Activated CD8-positive, alpha-beta memory T cell treated with anti-CD3 and anti-CD28 coated beads for 36 hours (primary cell): Measurements from ENCODE around the gene SDSL. TPM values are rescaled to one million over a fixed set of nuclear protein-coding genes. Genes with fewer than 3 reads are reported as not detected.

Source experiments
- CTCF ChIA-PET: fragments of 350-600 bp; sonication (Branson Sonifier 250); formaldehyde crosslinking; loops from one replicate; lab custom pipeline; 2021; ENCODE audit warnings: antibody characterized with exemption; lab: Charles Lee
- POLR2A ChIA-PET: fragments of 350-600 bp; sonication (Branson Sonifier 250); formaldehyde crosslinking; loops from one replicate; lab custom pipeline; 2021; ENCODE audit warnings: antibody characterized with exemption; lab: Charles Lee
- total RNA-seq, 2 experiments: library from RNA; stranded (reverse); gene quantifications; one replicate each; pipeline ENCODE4 v1.2.3, GENCODE V29; 2021

The SDSL gene
- total RNA-seq, 2 experiments from 2014 or later: not detected

GRCh38 chr12:113393749-113394148, 28.4 kb upstream of the SDSL start:
- CTCF ChIA-PET: no interaction called here
- POLR2A ChIA-PET: no interaction called here

- POLR2A ChIA-PET: no interaction called here
- CTCF ChIA-PET: no interaction called here
These were observed 27.1 kb upstream of the SDSL start for GRCh38 chr12:113395119-113395518.

- ChIA-PET CTCF (no interaction called here), POLR2A (no interaction called here)
These were observed 26.0 kb upstream of the SDSL start for GRCh38 chr12:113396200-113396599.

GRCh38 chr12:113396828-113397496, 25.2 kb upstream of the SDSL start:
- ChIA-PET CTCF (no interaction called here), POLR2A (no interaction called here)

- POLR2A ChIA-PET: no interaction called here
- CTCF ChIA-PET: no interaction called here
These were observed 24.5 kb upstream of the SDSL start for GRCh38 chr12:113397497-113398197.

- POLR2A ChIA-PET: no interaction called here
These were observed 23.6 kb upstream of the SDSL start for GRCh38 chr12:113398346-113399290.

GRCh38 chr12:113399490-113399889, 22.7 kb upstream of the SDSL start:
- CTCF ChIA-PET: no interaction called here
- POLR2A ChIA-PET: no interaction called here

More at GRCh38 chr12:113398346-113399290, 23.6 kb upstream of the SDSL start:
- CTCF ChIA-PET: no interaction called here

GRCh38 chr12:113400362-113400761, 21.8 kb upstream of the SDSL start:
- ChIA-PET POLR2A (no interaction called here), CTCF (no interaction called here)

GRCh38 chr12:113401066-113402000, 20.8 kb upstream of the SDSL start:
- POLR2A ChIA-PET: no interaction called here
- CTCF ChIA-PET: no interaction called here

GRCh38 chr12:113402586-113403260, 19.5 kb upstream of the SDSL start:
- ChIA-PET POLR2A (no interaction called here), CTCF (no interaction called here)

- ChIA-PET CTCF (no interaction called here), POLR2A (no interaction called here)
These were observed 18.5 kb upstream of the SDSL start, which contains the start of gene SDS for GRCh38 chr12:113403435-113404415. Gene SDS (minus strand): TSS chr12:113403887. CDS start chr12:113399708, 4,179 bp downstream.

- CTCF ChIA-PET: interaction anchor here (1.2 kb wide), 1 partner anchor 19 kb away, joined by 3 read pairs; no protein-coding TSS in a partner anchor
- POLR2A ChIA-PET: no interaction called here
These were observed 16.5 kb upstream of the SDSL start for GRCh38 chr12:113405694-113406093.

GRCh38 chr12:113407931-113408600, 14.1 kb upstream of the SDSL start:
- ChIA-PET POLR2A (interaction anchor here (0.7 kb wide), 1 partner anchor 178 kb away, joined by 3 read pairs; no protein-coding TSS in a partner anchor), CTCF (interaction anchor here (0.7 kb wide), 2 partner anchors 31 to 32 kb away, joined by 3 read pairs; no protein-coding TSS in a partner anchor)

GRCh38 chr12:113408756-113409298, 13.4 kb upstream of the SDSL start:
- ChIA-PET CTCF (no interaction called here), POLR2A (no interaction called here)

GRCh38 chr12:113409462-113410124, 12.6 kb upstream of the SDSL start:
- POLR2A ChIA-PET: no interaction called here
- CTCF ChIA-PET: interaction anchor here (1.8 kb wide), 1 partner anchor 16 kb away, joined by 5 read pairs; no protein-coding TSS in a partner anchor
